Type B pancreatic cell (in vitro differentiated cells): ENCODE measurements around the gene ILKAP. TPM values are rescaled to one million over a fixed set of nuclear protein-coding genes. Genes with fewer than 3 reads are reported as not detected.

Experiments used
- DNase-seq: peaks from one replicate; pipeline ENCODE4 v3.0.0; 2021; ENCODE audit warnings: mixed read lengths; ENCODE audit not compliant: unreplicated experiment; ENCODE audit errors: extremely low spot score
- H3K27ac Mint-ChIP-seq: 2 replicates; pipeline ENCODE4 v1.8.0; 2021; ENCODE audit warnings: mild to moderate bottlenecking, mixed read lengths
- H3K27me3 Mint-ChIP-seq: 2 replicates; pipeline ENCODE4 v1.8.0; 2021; ENCODE audit warnings: mixed read lengths
- H3K36me3 Mint-ChIP-seq: 2 replicates; pipeline ENCODE4 v1.8.0; 2021; ENCODE audit warnings: mixed read lengths
- H3K4me1 Mint-ChIP-seq: one replicate; pipeline ENCODE4 v1.8.0; 2021; ENCODE audit warnings: mixed read lengths; ENCODE audit not compliant: unreplicated experiment
- H3K4me3 Mint-ChIP-seq: 2 replicates; pipeline ENCODE4 v1.8.0; 2021; ENCODE audit warnings: mild to moderate bottlenecking, mixed read lengths
- H3K9me3 Mint-ChIP-seq: 2 replicates; pipeline ENCODE4 v1.8.0; 2021; ENCODE audit warnings: mixed read lengths
- CTCF ChIP-seq: fragments of 200-600 bp; sonication (generic); conservative IDR thresholded peaks from 2 replicates; pipeline ENCODE4 v1.5.0; 2021; ENCODE audit warnings: antibody characterized with exemption, mild to moderate bottlenecking
- total RNA-seq: library from RNA; stranded (reverse); gene quantifications from 2 replicates; pipeline ENCODE4 v1.2.1, GENCODE V29; 2021; ENCODE audit warnings: low replicate concordance

Gene ILKAP
- total RNA-seq, 1 donor from 2014 or later = 50.4 TPM

GRCh38 chr2:238162846-238163441 is 40.6 kb downstream of the ILKAP start:
- no peaks in the 10 kb centered on the region for H3K9me3 Mint-ChIP-seq
- H3K27me3 Mint-ChIP-seq = peaks cover 54% of the 10 kb centered on the region
- no peak for TF ChIP-seq CTCF
- H3K36me3 Mint-ChIP-seq = peaks cover 4% of the 10 kb centered on the region
- no peaks in the 10 kb centered on the region for H3K4me1 Mint-ChIP-seq
- H3K27ac Mint-ChIP-seq = no peak overlapping the region
- no peak overlapping the region for H3K4me3 Mint-ChIP-seq
- no peak for DNase-seq

- no peaks in the 10 kb centered on the region for H3K4me1 Mint-ChIP-seq
- no peak for TF ChIP-seq CTCF
- H3K36me3 Mint-ChIP-seq = peaks cover 4% of the 10 kb centered on the region
- DNase-seq = no peak
- peaks cover 55% of the 10 kb centered on the region for H3K27me3 Mint-ChIP-seq
- no peak overlapping the region for H3K4me3 Mint-ChIP-seq
- H3K9me3 Mint-ChIP-seq = no peaks in the 10 kb centered on the region
- no peak overlapping the region for H3K27ac Mint-ChIP-seq
These were observed 41.1 kb downstream of the ILKAP start for GRCh38 chr2:238162251-238162845.

GRCh38 chr2:238161291-238162051 is 42.0 kb downstream of the ILKAP start:
- Mint-ChIP-seq H3K9me3 (no peaks in the 10 kb centered on the region), H3K4me3 (no peak overlapping the region), H3K36me3 (peaks cover 4% of the 10 kb centered on the region), H3K27me3 (peaks cover 56% of the 10 kb centered on the region), H3K27ac (no peak overlapping the region), H3K4me1 (no peaks in the 10 kb centered on the region)
- no peak for TF ChIP-seq CTCF
- DNase-seq = no peak

GRCh38 chr2:238160206-238161129 is 43.0 kb downstream of the ILKAP start:
- no peaks in the 10 kb centered on the region for H3K9me3 Mint-ChIP-seq
- TF ChIP-seq CTCF = peak; percentile 67
- no peak overlapping the region for H3K27ac Mint-ChIP-seq
- peaks cover 4% of the 10 kb centered on the region for H3K36me3 Mint-ChIP-seq
- peaks cover 51% of the 10 kb centered on the region for H3K27me3 Mint-ChIP-seq
- H3K4me3 Mint-ChIP-seq = no peak overlapping the region
- no peak for DNase-seq
- H3K4me1 Mint-ChIP-seq = peaks cover 4% of the 10 kb centered on the region

GRCh38 chr2:238159661-238160205 is 43.8 kb downstream of the ILKAP start:
- H3K4me1 Mint-ChIP-seq = peaks cover 8% of the 10 kb centered on the region
- peak overlapping the region; percentile 67 for H3K4me3 Mint-ChIP-seq
- DNase-seq = no peak
- H3K27me3 Mint-ChIP-seq = peaks cover 44% of the 10 kb centered on the region
- peaks cover under 1% of the 10 kb centered on the region for H3K36me3 Mint-ChIP-seq
- TF ChIP-seq CTCF = no peak
- no peaks in the 10 kb centered on the region for H3K9me3 Mint-ChIP-seq
- no peak overlapping the region for H3K27ac Mint-ChIP-seq
